Ovary (tissue), 9 donors: ENCODE results near the gene ZNF441. TPM values are rescaled to one million over a fixed set of nuclear protein-coding genes. Genes with fewer than 3 reads are reported as not detected.

Experiments
- DNase-seq, 5 donors: peaks; one replicate each; pipeline ENCODE4 v3.0.0-alpha.2; 2019 to 2020
- H3K27ac ChIP-seq, 2 donors: fragments of 200-600 bp; one replicate each; pipeline versions ENCODE4 v1.5.1 to v1.8.0; 2019 to 2022
- H3K27me3 ChIP-seq: fragments of 200-600 bp; one replicate; pipeline ENCODE4 v1.8.0; 2022
- H3K36me3 ChIP-seq: fragments of 200-600 bp; sonication (generic); one replicate; pipeline ENCODE4 v1.5.1; 2019
- H3K4me1 ChIP-seq: one replicate; pipeline ENCODE4 v1.8.1; 2013; ENCODE audit warnings: mild to moderate bottlenecking, moderate library complexity; ENCODE audit not compliant: insufficient read depth
- H3K4me3 ChIP-seq: fragments of 200-600 bp; sonication (generic); one replicate; pipeline ENCODE4 v1.5.1; 2017
- H3K9me3 ChIP-seq, 2 donors: fragments of 200-600 bp in 1 of 2; sonication (generic) in 1 of 2; one replicate each; pipeline versions ENCODE4 v1.5.1 to v1.8.1; 2013 to 2019; ENCODE audit warnings: mild to moderate bottlenecking in 1 of 2, moderate library complexity in 1 of 2
- CTCF ChIP-seq, 3 donors: fragments of 450-650 bp in 2 of 3; fragments of 200-600 bp in 1 of 3; IDR thresholded peaks; one replicate each; pipeline versions ENCODE4 v1.5.1 to v1.8.0; 2016 to 2022; ENCODE audit warnings: antibody characterized with exemption in 3 of 3, mild to moderate bottlenecking in 1 of 3
- EP300 ChIP-seq: sonication (generic); formaldehyde crosslinking; IDR thresholded peaks from one replicate; pipeline ENCODE4 v1.6.1; 2017; ENCODE audit warnings: antibody characterized with exemption
- POLR2A ChIP-seq: fragments of 450-650 bp; IDR thresholded peaks from one replicate; pipeline ENCODE4 v1.6.1; 2017; ENCODE audit warnings: antibody characterized with exemption, mild to moderate bottlenecking, moderate library complexity
- whole genome bisulfite sequencing, 3 donors: extraction: QIAGEN DNeasy Blood & Tissue Kit in 1 of 3; methylation state at CpG; one replicate each; pipeline versions ENCODE4 v1.1.5 to v1.1.7; 2013 to 2017; 5-methylcytosine and 5-hydroxymethylcytosine counted together
- intact Hi-C, 4 donors: fragments of 100-400 bp; cut with DNase I; formaldehyde crosslinking; loops; one replicate each; pipeline versions ENCODE4 v1.11.0 to v1.15.1; 2022 to 2023
- polyA plus RNA-seq, 2 donors: library from polyadenylated mRNA; stranded (reverse); fragments of 200-250 nt in 1 of 2; fragments of 350-450 nt in 1 of 2; fragmentation: Illumina TruSeq in 1 of 2; extraction: RNeasy Lipid Tissue Mini Kit (QIAGEN cat#74804) in 1 of 2; gene quantifications; one replicate each; pipeline ENCODE4 v1.2.3, GENCODE V29; 2013 to 2014
- total RNA-seq, 7 donors: library from RNA; depleted of rRNA in 2 of 7; stranded (reverse); fragments of >200 nt in 2 of 7; fragmentation: NEBNext Ultra II Directional in 3 of 7; extraction: Animal tissue kit (Norgen Biotek cat#: 25700) in 3 of 7; gene quantifications; one replicate each; pipeline versions ENCODE4 v1.1.0 to v1.2.4, GENCODE V29; 2016 to 2023
- donor health status: DM: no; HTN: no; CAD: no; lungs with moderate emphysema.
- donor health status: DM: no; HTN: no; CAD: no.
- donor health status: Bipolar disorder and iron deficiency.
- donor health status: DM: yes; HTN: yes; CAD: no.
- donor health status: DM: no; HTN: no; CAD: no.
- donor health status: DM: yes; HTN: yes; CAD: no.

The ZNF441 gene
- total and polyA plus RNA-seq, 9 donors: 6.5 to 26.7 (median 14.0) TPM

DNA sequence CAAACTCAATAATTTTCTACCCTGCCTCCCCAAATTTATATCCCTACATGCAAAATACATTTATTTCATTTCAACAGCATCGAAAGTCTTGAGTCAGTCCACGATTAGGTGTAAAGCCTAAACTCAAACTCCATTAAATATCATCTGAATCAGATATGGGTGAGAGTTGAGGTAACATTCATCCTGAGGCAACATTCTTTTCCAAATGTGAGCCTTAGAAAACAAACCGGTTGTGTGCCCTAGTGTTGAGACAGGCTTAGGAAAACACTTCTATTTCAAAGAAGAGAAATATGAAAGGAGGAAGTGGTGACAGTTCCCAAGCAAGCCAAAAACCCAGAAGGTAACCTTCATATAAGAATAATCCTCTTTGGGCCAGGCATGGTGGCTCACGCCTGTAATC, 12.1 kb upstream of the ZNF441 start:
- no peak overlapping the region for H3K4me3 ChIP-seq
- DNase-seq: no peak
- H3K9me3 ChIP-seq: peaks cover 0 to 5% of the 10 kb centered on the region in 2 donors
- intact Hi-C loops: no loop called here
- 85 to 94% (median 89%) methylated on average over 4 of the region's 4 CpGs for WGBS, 3 donors
- H3K4me1 ChIP-seq: no peaks in the 10 kb centered on the region
- TF ChIP-seq EP300 (no peak), POLR2A (no peak), CTCF (IDR thresholded peaks at IDR 0.05) (no peak)
- H3K36me3 ChIP-seq: no peaks in the 10 kb centered on the region
- H3K27ac ChIP-seq: no peak overlapping the region
- no peaks in the 10 kb centered on the region for H3K27me3 ChIP-seq

DNA sequence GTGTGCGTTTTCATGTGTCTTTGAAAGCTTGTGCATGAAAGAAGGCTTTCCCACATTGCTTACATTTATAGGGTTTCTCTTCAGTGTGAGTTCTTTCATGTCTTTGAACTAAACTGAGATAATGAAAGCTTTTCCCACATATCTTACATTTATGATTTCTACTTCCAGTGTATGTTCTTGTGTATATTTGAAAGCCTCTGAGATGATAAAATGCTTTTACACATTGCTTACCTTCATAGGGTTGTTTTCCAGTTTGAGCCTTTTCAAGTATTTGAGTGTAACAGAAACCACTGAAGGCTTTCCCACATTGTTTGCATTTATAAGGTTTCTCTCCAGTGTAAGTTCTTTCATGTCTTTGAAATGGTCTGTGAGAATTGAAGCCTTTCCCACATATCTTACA, 9.8 kb upstream of the ZNF441 start:
- no peaks in the 10 kb centered on the region for H3K4me1 ChIP-seq
- H3K4me3 ChIP-seq: no peak overlapping the region
- no peaks in the 10 kb centered on the region for H3K36me3 ChIP-seq
- TF ChIP-seq EP300 (no peak), CTCF (IDR thresholded peaks at IDR 0.05) (no peak)
- H3K27me3 ChIP-seq: no peaks in the 10 kb centered on the region
- intact Hi-C loops: no loop called here
- no peak for DNase-seq
- H3K27ac ChIP-seq: no peak overlapping the region
- 80 to 94% (median 81%) methylated on average over 1 of the region's 1 CpG for WGBS, 3 donors
- H3K9me3 ChIP-seq: peaks cover 0 to 5% of the 10 kb centered on the region in 2 donors

DNA sequence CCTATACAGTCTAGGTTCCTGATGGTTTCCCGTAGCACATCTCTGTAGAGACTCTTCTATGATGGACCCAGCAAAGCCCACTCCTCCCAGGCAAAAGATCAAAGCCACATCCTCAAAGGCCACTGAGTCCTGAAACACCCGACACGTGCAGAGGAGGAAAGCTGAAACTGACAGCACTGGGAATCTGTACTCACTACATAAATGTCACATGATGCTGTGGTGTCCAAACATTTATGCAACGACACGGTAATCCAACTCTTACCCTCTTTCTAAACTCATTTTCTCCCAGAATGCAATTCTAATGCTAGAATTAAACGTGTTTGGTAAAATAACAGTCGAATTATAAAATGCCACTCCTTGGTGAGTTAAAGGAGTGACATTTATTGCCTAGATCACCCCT, 7.0 kb upstream of the ZNF441 start:
- intact Hi-C loops: no loop called here
- DNase-seq: no peak
- Histone ChIP-seq H3K27ac (no peak overlapping the region), H3K27me3 (no peaks in the 10 kb centered on the region), H3K9me3 (peaks cover 0 to 5% of the 10 kb centered on the region in 2 donors), H3K4me1 (no peaks in the 10 kb centered on the region), H3K4me3 (no peak overlapping the region), H3K36me3 (no peaks in the 10 kb centered on the region)
- WGBS, 3 donors: 73 to 76% (median 73%) methylated on average over 7 of the region's 7 CpGs
- TF ChIP-seq POLR2A (no peak), CTCF (IDR thresholded peaks at IDR 0.05) (no peak), EP300 (no peak)

DNA sequence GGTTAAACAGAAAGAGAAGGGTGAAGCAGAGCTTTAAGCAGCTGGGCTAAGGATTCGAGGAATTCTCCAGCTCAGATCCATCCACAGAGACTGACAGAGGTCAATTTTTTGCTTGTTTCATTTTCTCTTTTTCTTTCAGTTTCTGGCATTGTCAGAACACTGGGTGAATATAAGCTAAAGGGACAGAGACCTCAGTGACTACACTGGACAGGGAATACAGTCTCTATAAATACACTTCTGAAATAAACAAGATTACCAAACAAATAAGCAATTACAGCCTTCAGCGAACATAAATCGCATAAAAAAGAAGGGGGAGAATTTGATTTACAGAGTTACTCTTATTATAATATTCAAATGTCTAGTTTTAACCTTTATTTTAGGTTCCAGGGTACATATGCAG, 3.7 kb upstream of the ZNF441 start:
- no peak overlapping the region for H3K27ac ChIP-seq
- DNase-seq: no peak
- H3K27me3 ChIP-seq: no peaks in the 10 kb centered on the region
- 75 to 78% (median 77%) methylated on average over 3 of the region's 3 CpGs for WGBS, 3 donors
- no peak for TF ChIP-seq CTCF (IDR thresholded peaks at IDR 0.05)
- no peak for TF ChIP-seq POLR2A
- no peak for TF ChIP-seq EP300
- H3K4me3 ChIP-seq: no peak overlapping the region
- intact Hi-C loops: no loop called here
- no peaks in the 10 kb centered on the region for H3K36me3 ChIP-seq
- H3K4me1 ChIP-seq: peaks cover 3% of the 10 kb centered on the region
- H3K9me3 ChIP-seq: no peaks in the 10 kb centered on the region

DNA sequence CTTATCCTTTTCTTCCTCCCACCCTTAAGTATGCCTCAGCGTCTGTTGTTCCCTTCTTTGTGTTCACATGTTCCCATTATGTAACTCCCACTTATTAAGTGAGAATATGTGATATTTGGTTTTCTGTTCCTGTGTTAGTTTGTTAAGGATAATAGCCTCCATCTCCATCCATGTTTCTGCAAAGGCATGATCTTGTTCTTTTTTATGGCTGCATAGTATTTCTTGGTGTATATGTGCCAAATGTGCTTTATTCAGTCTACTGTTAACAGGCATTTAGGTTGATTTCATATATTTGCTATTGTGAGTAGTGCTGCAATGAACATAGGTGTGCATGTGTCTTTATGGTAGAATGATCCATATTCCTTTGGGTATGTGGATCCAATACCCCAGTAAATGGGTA, 3.2 kb upstream of the ZNF441 start:
- 78 to 85% (median 83%) methylated on average over 1 of the region's 1 CpG for WGBS, 3 donors

More for the DNA sequence above, 3.2 kb upstream of the ZNF441 start:
- DNase-seq: no peak
- H3K27me3 ChIP-seq: no peaks in the 10 kb centered on the region
- no peaks in the 10 kb centered on the region for H3K9me3 ChIP-seq
- H3K36me3 ChIP-seq: no peaks in the 10 kb centered on the region
- H3K27ac ChIP-seq: no peak overlapping the region
- H3K4me3 ChIP-seq: no peak overlapping the region
- no peak for TF ChIP-seq POLR2A
- no peak for TF ChIP-seq EP300
- no peak for TF ChIP-seq CTCF (IDR thresholded peaks at IDR 0.05)
- intact Hi-C loops: no loop called here
- peaks cover 6% of the 10 kb centered on the region for H3K4me1 ChIP-seq
